GM21529 (cell line): ENCODE results near the gene AURKAIP1.
A peak's percentile ranks its signal among the peaks of the same experiment; 100 is the strongest.
"Not testable (repeated sequence)": the region's sequence is repeated elsewhere in the genome, so short reads cannot be mapped to it uniquely, and the experiment has no call there.

Source experiments
- ATAC-seq: cut with Tn5 transposase; IDR thresholded peaks from one replicate; pipeline ENCODE4 v1.9.1; 2021; ENCODE audit not compliant: unreplicated experiment

The AURKAIP1 gene

DNA sequence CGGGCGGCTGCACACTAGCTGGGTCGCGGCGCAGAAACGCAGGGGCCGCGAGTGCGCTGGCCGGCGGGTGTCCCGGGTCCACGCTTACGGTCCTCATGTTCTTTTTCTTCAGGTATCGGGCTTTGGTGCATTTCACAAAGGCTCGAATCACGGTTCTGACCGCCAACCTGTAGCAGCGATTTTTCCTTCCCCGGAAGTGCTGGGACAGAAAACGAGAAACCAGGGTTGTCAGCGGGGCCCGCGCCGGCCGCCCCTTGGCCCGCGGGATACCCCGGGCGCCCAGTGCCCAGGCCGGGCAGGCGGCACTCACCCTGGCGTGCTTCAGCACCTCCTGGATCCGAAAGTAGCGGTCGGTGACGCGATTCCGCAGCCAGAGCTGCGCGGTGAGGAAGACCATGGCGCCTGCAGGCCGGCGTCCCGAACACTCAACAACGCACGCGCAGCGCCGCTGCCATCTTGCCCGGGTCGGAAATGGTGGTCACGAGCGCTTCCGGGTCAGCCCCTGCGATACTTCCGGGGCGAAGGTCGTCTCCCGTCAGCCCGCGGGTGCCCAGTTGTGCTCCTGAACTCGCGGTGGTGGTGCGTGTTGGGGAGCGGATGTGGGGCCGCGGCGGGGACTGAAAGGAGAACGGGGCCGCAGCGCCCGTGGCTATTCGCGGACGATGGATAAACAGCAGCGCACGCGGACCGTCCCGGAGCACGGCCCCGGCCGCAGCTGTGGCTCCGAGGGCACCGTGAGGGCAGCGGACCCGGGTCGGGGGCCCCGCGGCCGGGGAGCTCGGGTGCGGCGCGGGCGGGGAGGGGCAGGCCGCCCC lies 32.0 kb upstream of the AURKAIP1 start, which contains the start of gene MRPL20:
Gene MRPL20 (minus strand): TSS at position 473 of the 815 bp plus-strand sequence. CDS start 76 bp downstream, at position 397.
- ATAC-seq = peak; percentile 94

- ATAC-seq = no peak
These were observed 31.3 kb upstream of the AURKAIP1 start for GRCh38 chr1:1406101-1406820.

DNA sequence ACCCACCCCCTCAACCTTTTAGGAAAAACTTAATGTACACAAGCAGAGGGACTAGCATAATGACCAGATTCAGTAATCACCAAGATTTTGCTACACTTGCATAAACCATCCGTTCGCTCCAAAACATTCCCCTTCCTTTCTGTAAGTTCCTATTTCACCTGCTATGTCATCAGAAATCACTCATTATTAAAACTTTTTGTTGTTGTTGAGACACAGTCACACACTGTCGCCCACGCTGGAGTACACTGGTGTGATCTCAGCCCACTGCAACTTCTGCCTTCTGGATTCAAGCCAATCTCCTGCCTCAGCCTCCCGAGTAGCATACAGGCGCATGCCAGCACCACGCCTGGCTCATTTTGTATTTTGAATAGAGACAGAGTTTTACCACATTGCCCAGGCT lies 28.6 kb upstream of the AURKAIP1 start:
- no peak for ATAC-seq

DNA sequence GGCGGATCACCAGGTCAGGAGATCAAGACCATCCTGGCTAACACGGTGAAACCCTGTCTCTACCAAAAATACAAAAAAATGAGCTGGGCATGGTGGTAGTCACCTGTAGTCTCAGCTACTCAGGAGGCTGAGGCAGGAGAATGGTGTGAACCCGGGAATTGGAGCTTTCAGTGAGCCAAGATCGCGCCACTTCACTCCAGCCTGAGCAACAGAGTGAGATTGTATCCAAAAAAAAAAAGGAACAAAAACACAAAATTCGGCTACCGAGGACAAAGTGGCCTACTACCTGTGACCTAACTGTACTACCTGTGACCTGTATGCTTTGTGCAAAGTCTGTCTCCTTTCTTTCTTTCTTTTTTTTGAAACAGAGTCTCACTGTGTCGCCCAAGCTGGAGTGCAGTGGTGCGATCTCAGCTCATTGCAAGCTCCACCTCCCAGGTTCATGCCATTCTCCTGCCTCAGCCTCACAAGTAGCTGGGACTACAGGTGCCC lies 27.9 kb upstream of the AURKAIP1 start:
- ATAC-seq = not testable (repeated sequence)

DNA sequence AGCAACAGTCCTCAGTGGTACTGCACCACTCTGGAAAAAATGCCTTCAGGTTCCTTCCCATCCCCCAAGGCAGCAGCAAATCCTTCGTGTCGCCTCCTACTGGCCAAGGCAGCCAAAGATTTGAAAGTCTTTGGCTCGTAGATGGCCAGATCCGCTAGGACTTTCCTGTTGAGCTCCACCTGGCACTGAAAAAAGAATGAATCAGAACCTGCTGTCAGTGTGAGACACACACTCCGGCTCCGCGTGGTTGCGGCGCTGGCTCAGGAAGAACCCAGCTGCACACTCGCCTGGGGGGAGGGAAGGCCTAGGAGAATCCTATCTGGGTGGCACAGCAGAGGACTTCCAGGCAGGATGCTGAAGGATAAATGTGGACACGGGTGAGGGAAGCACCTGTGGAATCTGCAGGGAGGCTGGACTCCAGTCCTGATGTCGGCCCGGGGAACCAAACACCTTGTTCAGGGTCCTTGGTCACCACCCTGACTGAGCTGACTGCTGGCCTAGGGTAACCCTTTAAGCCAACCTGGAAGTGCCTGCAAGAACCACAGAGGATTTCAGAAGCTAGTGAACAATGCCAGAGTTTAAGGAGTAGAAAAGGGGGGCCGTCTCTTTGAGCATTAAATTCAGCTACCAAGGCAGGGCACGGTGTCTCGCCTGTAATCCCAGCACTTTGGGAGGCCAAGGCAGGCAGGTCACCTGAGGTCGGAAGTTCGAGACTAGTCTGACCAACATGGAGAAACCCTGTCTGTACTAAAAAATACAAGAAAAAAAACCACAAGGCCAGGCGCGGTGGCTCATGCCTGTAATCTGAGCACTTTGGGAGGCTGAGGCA lies 27.3 kb upstream of the AURKAIP1 start:
- no peak for ATAC-seq

DNA sequence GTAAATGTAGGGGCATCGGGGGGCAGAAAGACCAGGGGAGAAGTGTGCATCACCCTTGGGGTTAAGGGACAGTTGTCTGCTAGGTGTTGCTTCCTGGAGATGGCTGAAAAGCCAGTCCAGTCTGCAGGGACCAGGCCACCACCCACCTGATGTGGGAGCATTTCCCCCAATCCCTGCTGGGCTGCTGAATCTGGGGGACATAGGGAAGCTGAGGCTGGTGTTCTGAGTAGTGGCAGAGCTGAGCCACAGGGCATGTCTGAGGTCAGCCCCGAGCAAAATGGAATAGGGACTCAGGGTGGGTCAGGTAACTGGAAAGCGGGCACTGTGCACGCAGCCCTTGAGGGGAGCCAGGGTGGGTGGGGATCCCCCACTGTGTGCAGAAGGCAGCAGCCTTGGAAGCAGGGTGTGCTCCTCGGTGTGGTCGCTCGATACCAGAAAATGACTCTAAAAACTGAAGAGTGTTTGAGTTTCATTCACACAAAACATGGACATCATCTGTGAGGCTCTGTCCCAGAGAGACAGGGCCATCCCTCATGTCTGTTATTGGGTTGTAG lies 26.5 kb upstream of the AURKAIP1 start:
- no peak for ATAC-seq

DNA sequence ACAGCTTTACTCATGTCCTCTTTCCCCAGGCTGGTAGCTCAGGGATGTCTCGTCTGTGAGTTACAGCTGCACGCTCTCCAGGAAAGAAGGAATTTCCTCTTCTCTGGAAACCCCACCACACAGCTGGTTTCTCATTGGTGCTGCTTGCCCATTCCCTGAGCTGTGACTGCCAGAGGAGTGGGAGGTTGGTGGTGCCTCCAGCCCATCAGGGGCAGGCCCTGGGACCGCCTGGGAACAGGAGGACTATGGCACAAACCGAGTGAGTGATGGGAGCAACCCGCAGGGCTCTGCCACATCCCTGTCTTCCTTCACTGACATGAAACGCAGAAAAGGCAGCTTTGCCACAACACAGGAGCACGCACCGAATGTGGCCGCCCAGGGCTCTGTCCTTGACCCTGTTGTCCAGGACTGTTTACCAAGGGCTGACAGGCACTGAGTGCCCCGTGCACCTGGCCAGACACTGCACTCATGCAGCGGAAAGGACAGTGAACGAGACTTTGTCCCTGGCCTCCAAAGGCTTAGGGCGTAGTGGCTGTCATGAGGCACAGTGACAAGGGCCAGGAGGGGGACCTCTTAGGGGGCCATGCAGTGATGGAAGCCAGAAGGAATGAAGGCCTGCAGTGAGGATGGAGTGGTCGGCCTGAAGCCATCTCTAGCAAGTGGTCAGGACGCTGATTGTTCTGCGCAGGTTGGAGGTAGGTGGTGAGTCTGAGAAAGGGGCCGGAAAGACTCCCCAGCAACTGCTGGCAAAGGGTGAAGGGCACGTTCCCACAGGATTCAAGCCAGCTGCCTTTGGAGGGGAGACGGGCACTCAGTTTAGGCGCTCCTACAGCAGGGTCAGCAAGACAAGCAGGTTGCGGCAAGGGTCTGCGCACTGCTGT lies 25.8 kb upstream of the AURKAIP1 start:
- ATAC-seq = no peak

DNA sequence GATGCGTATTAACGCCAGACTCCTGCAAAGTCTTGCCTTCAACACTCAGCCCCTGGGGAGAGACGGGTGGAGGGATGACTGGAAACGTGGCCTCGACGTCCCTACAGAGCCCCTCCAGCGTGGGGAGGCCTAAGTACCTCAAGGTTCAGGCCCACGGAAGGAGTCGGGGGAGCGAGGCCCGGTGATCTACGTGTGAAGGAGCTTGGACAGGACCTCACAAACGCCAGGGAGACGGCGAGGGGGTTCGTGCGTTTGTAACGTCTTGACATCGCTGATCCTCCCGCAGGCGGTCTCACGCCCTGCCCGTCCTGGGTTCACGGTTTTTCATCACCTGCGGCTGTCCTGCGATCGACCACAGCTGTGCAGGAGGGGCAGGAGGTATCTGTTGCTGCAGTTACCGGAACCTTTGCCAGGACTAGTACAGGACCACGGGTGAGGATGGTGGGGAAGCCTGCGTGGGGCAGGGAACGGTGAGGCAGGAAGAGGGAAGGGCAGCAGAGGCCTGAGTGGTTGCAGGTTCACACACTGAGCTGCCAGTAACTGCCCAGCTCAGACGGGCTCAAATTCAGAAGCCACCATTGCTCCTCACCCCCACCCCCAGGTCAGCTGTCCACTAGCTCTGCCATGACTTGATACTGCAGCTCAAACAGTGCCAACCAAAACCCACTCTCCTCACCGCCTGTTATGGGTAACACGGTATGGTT lies 25.0 kb upstream of the AURKAIP1 start:
- no peak for ATAC-seq

- ATAC-seq = peak; percentile 93
These were observed 24.3 kb upstream of the AURKAIP1 start, which contains the start of gene CCNL2 for GRCh38 chr1:1399187-1399871. Gene CCNL2 (minus strand): TSS chr1:1399335. CDS start chr1:1399306, 29 bp downstream.

DNA sequence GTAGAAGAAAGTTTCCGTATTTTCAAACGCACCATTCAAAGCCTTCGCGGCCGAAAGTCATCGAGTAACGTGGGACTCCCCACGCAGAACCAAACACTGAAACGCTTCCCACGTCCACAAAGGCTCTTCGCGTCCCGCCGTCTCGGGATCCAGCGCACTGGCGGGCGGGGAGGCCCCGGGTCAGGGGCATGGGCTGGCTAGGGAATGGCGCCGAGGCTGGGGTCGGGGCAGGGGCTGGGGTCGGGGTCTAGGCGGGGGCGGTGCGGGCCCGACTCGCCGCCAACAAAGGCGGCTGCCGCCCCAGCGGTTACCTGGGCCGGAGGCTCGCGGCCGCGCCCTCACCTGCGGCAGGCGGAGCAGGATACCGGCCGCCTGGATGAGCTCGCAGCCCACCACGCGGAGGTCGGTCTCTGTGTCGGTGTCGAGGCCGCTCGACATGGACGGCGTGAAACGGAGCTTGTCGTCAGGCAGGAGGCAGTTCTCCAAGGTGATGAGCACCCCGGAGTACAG lies 23.7 kb upstream of the AURKAIP1 start:
- ATAC-seq = peak; percentile 4

DNA sequence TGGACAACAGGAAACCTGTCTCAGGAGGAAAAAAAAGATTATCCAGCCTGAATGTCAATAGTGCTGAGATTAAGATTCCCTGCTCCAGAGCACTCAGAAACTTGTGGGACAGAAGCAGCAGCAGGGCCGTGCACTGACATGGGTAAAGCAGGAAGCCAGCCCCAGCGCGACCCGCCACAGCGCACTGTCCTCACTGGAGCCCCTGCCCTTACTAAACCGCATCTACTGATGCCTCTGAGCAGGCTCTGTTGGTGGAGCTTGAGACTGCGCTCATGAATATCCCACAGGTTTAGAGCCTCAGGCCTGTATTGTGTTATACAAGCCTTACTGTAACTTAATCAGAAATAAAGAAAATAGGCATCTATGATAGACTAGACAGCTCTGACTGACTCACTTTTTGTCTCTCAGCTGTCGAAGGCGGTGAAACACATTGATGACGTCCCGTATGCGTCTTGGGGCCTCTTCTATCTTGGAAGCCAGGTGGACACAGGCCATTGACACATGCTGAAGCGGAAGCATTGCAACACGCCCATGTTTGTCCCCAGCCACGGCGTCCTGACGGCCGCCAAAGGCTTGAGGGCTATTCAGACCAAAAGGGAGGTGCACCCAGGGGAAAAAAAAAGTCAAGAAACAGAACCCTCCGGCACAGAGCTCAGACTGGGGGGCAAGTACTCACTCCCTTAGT lies 23.0 kb upstream of the AURKAIP1 start:
- no peak for ATAC-seq

DNA sequence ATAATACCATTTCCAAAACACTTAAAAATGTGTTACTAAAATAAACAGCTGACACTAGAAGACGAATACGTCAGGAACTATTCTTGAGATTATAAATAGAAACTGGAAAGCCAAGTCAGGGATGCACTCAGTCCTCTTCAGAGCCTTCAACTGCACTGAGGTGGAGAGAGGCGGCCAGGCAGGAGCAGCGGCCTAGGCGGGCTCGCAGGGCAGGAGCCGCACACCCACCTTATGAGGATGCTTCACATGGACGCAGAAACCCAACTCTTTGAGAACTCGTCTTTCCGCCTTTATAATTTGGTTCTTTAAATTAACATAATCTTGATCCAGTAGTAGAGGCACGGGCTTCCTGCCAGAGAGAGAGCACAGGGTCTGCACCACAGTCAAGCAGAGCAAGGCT lies 20.2 kb upstream of the AURKAIP1 start:
- no peak for ATAC-seq

DNA sequence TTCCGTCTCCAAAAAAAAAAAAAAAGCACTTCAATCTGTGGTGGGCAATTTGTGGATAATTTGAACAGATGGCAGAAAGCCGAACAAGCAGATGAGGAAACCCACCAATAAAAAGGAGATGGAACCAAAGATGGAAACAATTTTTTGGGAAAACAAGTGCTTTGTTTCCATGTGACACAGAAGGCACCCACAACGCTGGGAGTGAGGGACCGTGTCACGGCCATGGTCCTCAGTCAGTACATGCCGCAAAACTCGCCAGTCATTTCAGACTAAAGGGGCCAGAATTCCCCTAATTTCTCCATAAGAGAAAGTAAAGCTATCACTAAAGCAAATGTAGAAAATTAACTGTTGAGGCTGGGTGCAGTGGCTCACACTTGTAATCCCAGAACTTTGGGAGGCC lies 19.1 kb upstream of the AURKAIP1 start:
- ATAC-seq = no peak

- no peak for ATAC-seq
These were observed 18.4 kb upstream of the AURKAIP1 start for GRCh38 chr1:1393428-1393827.

DNA sequence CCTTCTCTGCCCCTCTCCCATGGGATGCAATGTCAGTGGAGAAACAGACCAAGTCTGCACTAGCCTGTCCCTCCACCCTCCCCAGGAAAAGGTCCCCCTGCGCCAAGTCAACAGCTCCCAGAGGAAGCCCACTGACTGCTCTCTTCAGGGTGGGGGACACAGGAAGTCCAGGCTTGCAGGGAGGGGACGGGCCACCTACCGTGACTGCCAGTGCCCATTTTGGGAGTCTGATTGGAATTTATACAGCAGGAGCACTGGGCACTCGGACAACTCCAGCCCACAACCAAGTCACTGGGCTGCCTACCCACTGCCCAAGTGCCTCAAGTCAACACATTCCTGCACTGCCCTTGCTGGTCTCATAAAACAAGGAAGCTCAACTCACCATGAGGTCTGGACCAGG lies 18.0 kb upstream of the AURKAIP1 start:
- no peak for ATAC-seq

- no peak for ATAC-seq
These were observed 16.2 kb upstream of the AURKAIP1 start for GRCh38 chr1:1391225-1391624.

DNA sequence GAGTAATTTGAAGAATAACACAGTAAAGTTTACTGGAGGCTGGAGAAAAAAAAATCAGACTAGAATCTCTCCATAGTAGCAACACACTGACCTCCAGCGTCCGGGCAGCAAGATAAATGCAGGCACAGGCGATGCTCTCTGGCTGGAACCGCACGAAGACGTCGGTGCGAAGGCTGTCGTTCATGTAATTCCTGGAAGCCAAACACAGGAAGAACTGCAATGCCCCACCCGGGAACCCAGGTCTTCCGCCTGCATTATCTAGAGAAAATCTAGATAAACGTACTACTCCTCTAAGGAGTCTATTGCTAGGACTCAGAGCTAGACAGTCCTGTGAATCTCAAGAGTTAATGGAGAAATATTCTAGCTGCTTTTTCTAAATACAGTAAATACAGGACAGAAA lies 15.7 kb upstream of the AURKAIP1 start:
- no peak for ATAC-seq

DNA sequence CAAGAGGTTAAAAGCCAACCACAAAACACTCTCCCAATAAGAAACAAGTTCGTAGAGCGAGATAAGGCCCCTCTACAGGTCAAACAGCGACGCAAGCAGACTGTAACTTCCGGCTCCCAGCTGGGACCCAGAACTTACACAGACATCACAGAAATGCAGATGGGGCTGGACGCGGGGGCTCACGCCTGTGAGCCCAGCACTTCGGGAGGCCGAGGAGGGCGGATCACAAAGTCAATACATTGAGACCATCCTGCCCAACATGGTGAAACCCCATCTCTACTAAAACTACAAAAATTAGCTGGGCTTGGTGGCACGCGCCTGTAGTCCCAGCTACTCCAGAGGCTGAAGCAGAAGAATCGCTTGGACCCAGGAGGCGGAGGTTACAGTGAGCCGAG lies 13.1 kb upstream of the AURKAIP1 start:
- no peak for ATAC-seq
